B cell (primary cell): ENCODE data around the gene LAMA3. TPM values are rescaled to one million over a fixed set of nuclear protein-coding genes. Genes with fewer than 3 reads are reported as not detected.

Experiments used
- ATAC-seq: fragments of 200-7000 bp; cut with Tn5 transposase; one replicate; pipeline ENCODE4 v1.10.0; 2021; ENCODE audit warnings: low read depth, mild to moderate bottlenecking, moderate number of reproducible peaks, moderate library complexity
- CTCF ChIA-PET: fragments of 350-600 bp; sonication (Branson Sonifier 250); formaldehyde crosslinking; loops from one replicate; lab custom pipeline; 2021; ENCODE audit warnings: antibody characterized with exemption, inconsistent platforms; lab: Charles Lee
- POLR2A ChIA-PET: fragments of 350-600 bp; sonication (Branson Sonifier 250); formaldehyde crosslinking; loops from one replicate; lab custom pipeline; 2021; ENCODE audit warnings: antibody characterized with exemption; lab: Charles Lee
- DNase-seq: peaks from one replicate; pipeline ENCODE4 v3.0.0; 2013
- H2AFZ ChIP-seq: 2 replicates; pipeline ENCODE4 v1.6.1; 2012; ENCODE audit warnings: mild to moderate bottlenecking, low read depth, low read length; ENCODE audit not compliant: insufficient read depth, poor library complexity, severe bottlenecking
- H3K27ac ChIP-seq, 2 donors: 1 replicate in 1 of 2; 2 replicates in 1 of 2; pipeline ENCODE4 v1.5.1; 2012 to 2013; ENCODE audit warnings: low read length in 2 of 2, mild to moderate bottlenecking in 2 of 2, moderate library complexity in 1 of 2
- H3K27me3 ChIP-seq, 4 experiments: fragments of 200-600 bp in 1 of 4; sonication (generic) in 1 of 4; replicated peaks in 1 of 4; 1 replicate in 2 of 4; 2 replicates in 2 of 4; pipeline versions ENCODE4 v1.6.1 to v1.7.0; 2013 to 2016; ENCODE audit warnings: low read length in 3 of 4, mild to moderate bottlenecking in 2 of 4, mixed read lengths in 1 of 4, moderate library complexity in 1 of 4; ENCODE audit not compliant: insufficient read depth in 4 of 4, control insufficient read depth in 3 of 4; ENCODE audit errors: control extremely low read depth in 1 of 4
- H3K36me3 ChIP-seq, 2 experiments: replicated peaks in 1 of 2; 1 replicate in 1 of 2; 2 replicates in 1 of 2; pipeline versions ENCODE4 v1.6.1 to v1.7.1; 2013; ENCODE audit warnings: low read length in 1 of 2; ENCODE audit not compliant: insufficient read depth in 2 of 2, control insufficient read depth in 1 of 2; ENCODE audit errors: control extremely low read depth in 1 of 2, extremely low read depth in 1 of 2
- H3K4me1 ChIP-seq, 2 donors: fragments of 200-600 bp in 1 of 2; sonication (generic) in 1 of 2; 1 replicate in 1 of 2; 2 replicates in 1 of 2; pipeline versions ENCODE4 v1.5.1 to v1.6.1; 2013 to 2017; ENCODE audit warnings: low read length in 2 of 2; ENCODE audit not compliant: control insufficient read depth in 2 of 2, insufficient read depth in 2 of 2
- H3K4me2 ChIP-seq: replicated peaks from 2 replicates; pipeline ENCODE3; 2012; ENCODE audit warnings: mild to moderate bottlenecking, low read depth, low read length; ENCODE audit not compliant: poor library complexity, severe bottlenecking
- H3K4me3 ChIP-seq, 5 experiments: fragments of 200-600 bp in 1 of 5; sonication (generic) in 1 of 5; 1 replicate in 3 of 5; 2 replicates in 2 of 5; pipeline versions ENCODE4 v1.5.1 to v1.7.0; 2011 to 2016; ENCODE audit warnings: low read length in 4 of 5, mild to moderate bottlenecking in 4 of 5, low read depth in 2 of 5, control low read depth in 1 of 5, moderate library complexity in 1 of 5; ENCODE audit not compliant: insufficient read depth in 1 of 5; ENCODE audit errors: control extremely low read depth in 1 of 5, extremely low read depth in 1 of 5
- H3K79me2 ChIP-seq: fragments of 200-600 bp; sonication (generic); one replicate; pipeline ENCODE4 v1.6.0; 2016; ENCODE audit warnings: low read length; ENCODE audit not compliant: control insufficient read depth, insufficient read depth
- H3K9ac ChIP-seq: fragments of 200-600 bp; sonication (generic); 2 replicates; pipeline ENCODE4 v1.6.1; 2017; ENCODE audit warnings: mild to moderate bottlenecking, low read length, moderate library complexity
- H3K9me3 ChIP-seq, 3 donors: one replicate each; pipeline versions ENCODE4 v1.6.1 to v1.7.1; 2013; ENCODE audit warnings: low read length in 2 of 3; ENCODE audit not compliant: control insufficient read depth in 2 of 3, insufficient read depth in 1 of 3; ENCODE audit errors: control extremely low read depth in 1 of 3
- H4K20me1 ChIP-seq: 2 replicates; pipeline ENCODE4 v1.6.0; 2012; ENCODE audit warnings: mild to moderate bottlenecking, low read length; ENCODE audit not compliant: insufficient read depth, control insufficient read depth, poor library complexity, severe bottlenecking
- H3K27ac Mint-ChIP-seq: one replicate; pipeline ENCODE4 v1.8.0; 2021; ENCODE audit warnings: mixed read lengths
- H3K27me3 Mint-ChIP-seq: one replicate; pipeline ENCODE4 v1.8.0; 2021; ENCODE audit warnings: mixed read lengths
- H3K4me1 Mint-ChIP-seq: one replicate; pipeline ENCODE4 v1.8.0; 2021; ENCODE audit warnings: mixed read lengths
- H3K4me3 Mint-ChIP-seq: one replicate; pipeline ENCODE4 v1.8.0; 2021; ENCODE audit warnings: mixed read lengths
- H3K9me3 Mint-ChIP-seq: one replicate; pipeline ENCODE4 v1.8.0; 2022; ENCODE audit warnings: mixed read lengths; ENCODE audit not compliant: insufficient read depth
- EZH2 ChIP-seq: IDR thresholded peaks from 2 replicates; pipeline ENCODE4 v1.6.1; 2012; ENCODE audit warnings: borderline replicate concordance, low read depth, mild to moderate bottlenecking, moderate library complexity, low read length; ENCODE audit not compliant: insufficient read depth, poor library complexity, severe bottlenecking
- WGBS: methylation state at CpG from one replicate; pipeline ENCODE4 v1.1.5; 2013; ENCODE audit warnings: missing lambda C conversion rate; ENCODE audit not compliant: insufficient coverage; 5-methylcytosine and 5-hydroxymethylcytosine counted together
- intact Hi-C: fragments of 100-400 bp; cut with micrococcal nuclease; formaldehyde crosslinking; loops from one replicate; pipeline ENCODE4 v1.10.0; 2022
- polyA plus RNA-seq: library from polyadenylated mRNA; depleted of rRNA; stranded (reverse); fragments of >200 nt; gene quantifications from 2 replicates; pipeline ENCODE4 v1.2.3, GENCODE V29; 2012
- total RNA-seq, 2 donors: library from RNA; stranded (reverse); fragments of 120-200 nt in 1 of 2; gene quantifications; 1 replicate in 1 of 2; 2 replicates in 1 of 2; pipeline versions ENCODE4 v1.2.3 to v1.2.4, GENCODE V29; 2013 to 2022
- TF ChIP-seq, protein P1 (sequence below): fragments of 200-600 bp; IDR thresholded peaks from one replicate; pipeline ENCODE4 v1.8.0; 2022; ENCODE audit warnings: antibody characterized with exemption, mild to moderate bottlenecking

LAMA3 gene
- total and polyA plus RNA-seq, 2 donors (not counting 1 experiment from before 2014, with no cell fraction given) = 0.03 to 0.32 TPM

- H4K20me1 ChIP-seq = no peaks in the 10 kb centered on the region
- no peak overlapping the region for H3K9ac ChIP-seq
- H3K4me2 ChIP-seq = no peak overlapping the region
- no peaks in the 10 kb centered on the region for H3K4me1 Mint-ChIP-seq
- no peak overlapping the region for H3K4me3 Mint-ChIP-seq
- ATAC-seq = no peak
- peaks cover 12% of the 10 kb centered on the region for H3K27me3 Mint-ChIP-seq
- TF ChIP-seq, protein P1, sequence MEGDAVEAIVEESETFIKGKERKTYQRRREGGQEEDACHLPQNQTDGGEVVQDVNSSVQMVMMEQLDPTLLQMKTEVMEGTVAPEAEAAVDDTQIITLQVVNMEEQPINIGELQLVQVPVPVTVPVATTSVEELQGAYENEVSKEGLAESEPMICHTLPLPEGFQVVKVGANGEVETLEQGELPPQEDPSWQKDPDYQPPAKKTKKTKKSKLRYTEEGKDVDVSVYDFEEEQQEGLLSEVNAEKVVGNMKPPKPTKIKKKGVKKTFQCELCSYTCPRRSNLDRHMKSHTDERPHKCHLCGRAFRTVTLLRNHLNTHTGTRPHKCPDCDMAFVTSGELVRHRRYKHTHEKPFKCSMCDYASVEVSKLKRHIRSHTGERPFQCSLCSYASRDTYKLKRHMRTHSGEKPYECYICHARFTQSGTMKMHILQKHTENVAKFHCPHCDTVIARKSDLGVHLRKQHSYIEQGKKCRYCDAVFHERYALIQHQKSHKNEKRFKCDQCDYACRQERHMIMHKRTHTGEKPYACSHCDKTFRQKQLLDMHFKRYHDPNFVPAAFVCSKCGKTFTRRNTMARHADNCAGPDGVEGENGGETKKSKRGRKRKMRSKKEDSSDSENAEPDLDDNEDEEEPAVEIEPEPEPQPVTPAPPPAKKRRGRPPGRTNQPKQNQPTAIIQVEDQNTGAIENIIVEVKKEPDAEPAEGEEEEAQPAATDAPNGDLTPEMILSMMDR = no peak
- no peak for TF ChIP-seq EZH2
- DNase-seq = no peak
- no peak overlapping the region for H3K27ac Mint-ChIP-seq
- H3K4me3 ChIP-seq = no peak overlapping the region
- CTCF ChIA-PET = no interaction called here
- H3K27ac ChIP-seq = no peak overlapping the region
- peaks cover 3% of the 10 kb centered on the region for H3K9me3 Mint-ChIP-seq
- no peaks in the 10 kb centered on the region for H3K79me2 ChIP-seq
- H3K4me1 ChIP-seq = no peaks in the 10 kb centered on the region
- no peak overlapping the region for H2AFZ ChIP-seq
- H3K27me3 ChIP-seq = no peaks in the 10 kb centered on the region
- intact Hi-C loops = no loop called here
- POLR2A ChIA-PET = no interaction called here
- H3K36me3 ChIP-seq = no peaks in the 10 kb centered on the region
- whole genome bisulfite sequencing = 67% methylated on average over 1 of the region's 2 CpGs
- peaks cover 0 to 1% (median 0%) of the 10 kb centered on the region in 3 donors for H3K9me3 ChIP-seq
Observed at GRCh38 chr18:23752363-23752762, 63.1 kb downstream of the LAMA3 start.

GRCh38 chr18:23752796-23753195, 63.5 kb downstream of the LAMA3 start:
- H3K9me3 ChIP-seq = peaks cover 0 to 1% (median 0%) of the 10 kb centered on the region in 3 donors
- DNase-seq = no peak
- no peak overlapping the region for H3K27ac Mint-ChIP-seq
- no peak overlapping the region for H3K4me3 Mint-ChIP-seq
- H3K27me3 ChIP-seq = no peaks in the 10 kb centered on the region
- H3K79me2 ChIP-seq = no peaks in the 10 kb centered on the region
- no peak overlapping the region for H3K27ac ChIP-seq
- no peak overlapping the region for H3K9ac ChIP-seq
- ATAC-seq = no peak
- H3K4me3 ChIP-seq = no peak overlapping the region
- no peak for TF ChIP-seq EZH2
- TF ChIP-seq, protein P1 = no peak
- H4K20me1 ChIP-seq = no peaks in the 10 kb centered on the region
- no peak overlapping the region for H2AFZ ChIP-seq
- CTCF ChIA-PET = no interaction called here
- peaks cover 13% of the 10 kb centered on the region for H3K27me3 Mint-ChIP-seq
- WGBS = 100% methylated on average over 1 of the region's 1 CpG
- intact Hi-C loops = no loop called here
- POLR2A ChIA-PET = no interaction called here
- no peaks in the 10 kb centered on the region for H3K4me1 ChIP-seq
- H3K36me3 ChIP-seq = no peaks in the 10 kb centered on the region
- H3K9me3 Mint-ChIP-seq = peaks cover 3% of the 10 kb centered on the region
- H3K4me1 Mint-ChIP-seq = no peaks in the 10 kb centered on the region
- H3K4me2 ChIP-seq = no peak overlapping the region
